ENCODE data around the gene DIAPH3.

Gene DIAPH3

GRCh38 chr13:59991395-59991794 lies 172.3 kb downstream of the DIAPH3 start:
- DNase-seq, result no peak
- intact Hi-C loops (cut with DNase I), result no loop called here

- intact Hi-C loops (cut with DNase I), result no loop called here
- no peak for DNase-seq
Measured at GRCh38 chr13:59982631-59983382, 180.9 kb downstream of the DIAPH3 start.

GRCh38 chr13:59979589-59979988 lies 184.1 kb downstream of the DIAPH3 start:
- no peak for DNase-seq
- intact Hi-C loops (cut with DNase I), result no loop called here

GRCh38 chr13:59978862-59979261 lies 184.9 kb downstream of the DIAPH3 start:
- DNase-seq, result no peak
- intact Hi-C loops (cut with DNase I), result no loop called here

- intact Hi-C loops (cut with DNase I), result no loop called here
Measured at GRCh38 chr13:59976856-59977255, 186.9 kb downstream of the DIAPH3 start.

GRCh38 chr13:59975807-59976435 lies 187.8 kb downstream of the DIAPH3 start:
- intact Hi-C loops (cut with DNase I), result no loop called here
- no peak for DNase-seq

More at GRCh38 chr13:59976856-59977255, 186.9 kb downstream of the DIAPH3 start:
- no peak for DNase-seq

GRCh38 chr13:59970847-59971246 lies 192.9 kb downstream of the DIAPH3 start:
- DNase-seq, result no peak
- intact Hi-C loops (cut with DNase I), result no loop called here

- intact Hi-C loops (cut with DNase I), result no loop called here
- no peak for DNase-seq
Measured at GRCh38 chr13:59963827-59964226, 199.9 kb downstream of the DIAPH3 start.

- intact Hi-C loops (cut with DNase I), result no loop called here
- DNase-seq, result no peak
Measured at GRCh38 chr13:59963383-59963782, 200.3 kb downstream of the DIAPH3 start.

- no peak for DNase-seq
- intact Hi-C loops (cut with DNase I), result no loop called here
Measured at GRCh38 chr13:59962343-59962742, 201.4 kb downstream of the DIAPH3 start.

GRCh38 chr13:59960683-59961082 lies 203.0 kb downstream of the DIAPH3 start:
- intact Hi-C loops (cut with DNase I), result no loop called here
- DNase-seq, result no peak

- intact Hi-C loops (cut with DNase I), result no loop called here
- no peak for DNase-seq
Measured at GRCh38 chr13:59957438-59957837, 206.3 kb downstream of the DIAPH3 start.

- intact Hi-C loops (cut with DNase I), result no loop called here
- no peak for DNase-seq
Measured at GRCh38 chr13:59954601-59955000, 209.1 kb downstream of the DIAPH3 start.

- no peak for DNase-seq
- intact Hi-C loops (cut with DNase I), result no loop called here
Measured at GRCh38 chr13:59951011-59951410, 212.7 kb downstream of the DIAPH3 start.

GRCh38 chr13:59950266-59950665 lies 213.5 kb downstream of the DIAPH3 start:
- intact Hi-C loops (cut with DNase I), result no loop called here
- DNase-seq, result no peak

GRCh38 chr13:59948686-59949085 lies 215.0 kb downstream of the DIAPH3 start:
- intact Hi-C loops (cut with DNase I), result no loop called here
- no peak for DNase-seq

GRCh38 chr13:59946944-59947343 lies 216.8 kb downstream of the DIAPH3 start:
- intact Hi-C loops (cut with DNase I), result no loop called here
- no peak for DNase-seq

- intact Hi-C loops (cut with DNase I), result no loop called here
Measured at GRCh38 chr13:59931621-59932020, 232.1 kb downstream of the DIAPH3 start.

GRCh38 chr13:59924256-59924655 lies 239.5 kb downstream of the DIAPH3 start:
- intact Hi-C loops (cut with DNase I), result no loop called here
- no peak for DNase-seq

More at GRCh38 chr13:59931621-59932020, 232.1 kb downstream of the DIAPH3 start:
- no peak for DNase-seq

- no peak for DNase-seq
- intact Hi-C loops (cut with DNase I), result no loop called here
Measured at GRCh38 chr13:59915252-59915651, 248.5 kb downstream of the DIAPH3 start.

- intact Hi-C loops (cut with DNase I), result no loop called here
- DNase-seq, result no peak
Measured at GRCh38 chr13:59914556-59914955, 249.2 kb downstream of the DIAPH3 start.

All from head of caudate nucleus (tissue), 42 donors.